Measurements from ENCODE around the gene ZNF805.

- no peak for TF ChIP-seq CTCF (IDR thresholded peaks at IDR 0.05)
- no peak for TF ChIP-seq POLR2A (IDR thresholded peaks at IDR 0.05)
- peak in 1 of 2 donors; percentile 80 for TF ChIP-seq POLR2AphosphoS5 (IDR thresholded peaks at IDR 0.05; ENCODE audit: insufficient read depth in 1 of 2, low read depth in 1 of 2)
Measured at GRCh38 chr19:57302020-57302465, 61.6 kb downstream of the ZNF805 start.

All from vagina (tissue), 2 donors.